Mucosa of rectum (tissue), 2 donors: Measurements from ENCODE around the gene APBB2.

ENCODE experiments used
- H3K27ac ChIP-seq, 2 donors: one replicate each; pipeline ENCODE4 v1.7.0; 2013; ENCODE audit warnings: inconsistent platforms in 2 of 2, low read depth in 2 of 2, low read length in 2 of 2
- H3K27me3 ChIP-seq, 2 donors: one replicate each; pipeline ENCODE4 v1.7.0; 2013; ENCODE audit warnings: low read length in 2 of 2; ENCODE audit not compliant: control insufficient read depth in 2 of 2, insufficient read depth in 2 of 2
- H3K36me3 ChIP-seq, 2 donors: one replicate each; pipeline ENCODE4 v1.7.0; 2013; ENCODE audit warnings: low read length in 2 of 2; ENCODE audit not compliant: control insufficient read depth in 2 of 2, insufficient read depth in 2 of 2
- H3K4me1 ChIP-seq, 2 donors: one replicate each; pipeline ENCODE4 v1.7.0; 2013; ENCODE audit warnings: low read length in 2 of 2, mild to moderate bottlenecking in 1 of 2; ENCODE audit not compliant: control insufficient read depth in 2 of 2, insufficient read depth in 2 of 2
- H3K4me3 ChIP-seq, 2 donors: one replicate each; pipeline ENCODE4 v1.7.0; 2013; ENCODE audit warnings: low read length in 2 of 2
- H3K9ac ChIP-seq, 2 donors: one replicate each; pipeline ENCODE4 v1.7.0; 2013; ENCODE audit warnings: low read length in 2 of 2, low read depth in 1 of 2, mild to moderate bottlenecking in 1 of 2
- H3K9me3 ChIP-seq, 2 donors: one replicate each; pipeline ENCODE4 v1.7.0; 2013; ENCODE audit warnings: low read length in 2 of 2; ENCODE audit not compliant: control insufficient read depth in 2 of 2
- donor health status: healthy.
- donor health status: Normal muscosa, but diverticular disease.

The APBB2 gene

GRCh38 chr4:41070516-41071281, 143.6 kb downstream of the APBB2 start:
- no peaks in the 10 kb centered on the region for H3K9me3 ChIP-seq
- no peak overlapping the region for H3K9ac ChIP-seq
- H3K4me1 ChIP-seq: no peaks in the 10 kb centered on the region
- no peaks in the 10 kb centered on the region for H3K27me3 ChIP-seq
- no peak overlapping the region for H3K4me3 ChIP-seq
- no peaks in the 10 kb centered on the region for H3K36me3 ChIP-seq
- H3K27ac ChIP-seq: no peak overlapping the region

DNA sequence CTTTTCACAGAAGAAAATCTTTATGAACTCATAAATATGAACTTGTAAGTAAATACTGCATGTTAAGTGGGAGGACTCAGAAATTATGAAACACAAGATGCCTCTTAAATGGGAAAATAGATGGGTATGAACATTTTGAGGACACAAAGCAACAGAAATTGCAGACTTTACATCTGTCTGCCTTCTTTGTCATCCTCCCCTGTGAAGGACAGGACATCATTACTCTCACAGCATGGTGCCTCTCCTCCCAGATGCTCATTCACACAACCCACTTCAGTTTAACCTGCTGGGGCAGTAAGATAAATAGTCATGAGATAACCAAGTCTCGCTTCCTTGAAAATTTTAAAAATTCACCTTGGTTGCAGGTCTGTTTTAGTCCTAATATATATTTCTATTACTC, 144.5 kb downstream of the APBB2 start:
- Histone ChIP-seq H3K4me1 (no peaks in the 10 kb centered on the region), H3K9me3 (no peaks in the 10 kb centered on the region), H3K4me3 (no peak overlapping the region), H3K9ac (no peak overlapping the region), H3K36me3 (no peaks in the 10 kb centered on the region), H3K27ac (no peak overlapping the region), H3K27me3 (no peaks in the 10 kb centered on the region)

DNA sequence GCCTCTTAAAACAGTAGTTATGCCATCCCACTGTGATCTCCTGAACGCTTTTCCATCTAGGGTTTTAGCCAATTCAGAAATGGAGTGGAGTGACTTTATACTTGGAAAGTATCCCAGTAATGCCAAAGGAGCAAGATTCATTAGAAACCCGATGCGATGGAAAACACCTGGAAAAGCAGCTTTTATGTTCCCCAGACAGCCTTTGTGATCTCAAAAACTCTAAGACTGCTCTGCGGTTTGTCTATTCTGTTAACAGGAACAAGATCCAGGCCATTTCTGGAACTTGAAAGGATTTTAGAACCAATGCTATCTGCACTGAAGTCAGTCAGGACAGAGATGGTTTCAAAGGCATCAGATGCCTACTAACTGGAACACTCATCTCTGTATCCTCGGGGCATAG, 145.1 kb downstream of the APBB2 start:
- Histone ChIP-seq H3K27ac (no peak overlapping the region), H3K4me1 (no peaks in the 10 kb centered on the region), H3K36me3 (no peaks in the 10 kb centered on the region)

DNA sequence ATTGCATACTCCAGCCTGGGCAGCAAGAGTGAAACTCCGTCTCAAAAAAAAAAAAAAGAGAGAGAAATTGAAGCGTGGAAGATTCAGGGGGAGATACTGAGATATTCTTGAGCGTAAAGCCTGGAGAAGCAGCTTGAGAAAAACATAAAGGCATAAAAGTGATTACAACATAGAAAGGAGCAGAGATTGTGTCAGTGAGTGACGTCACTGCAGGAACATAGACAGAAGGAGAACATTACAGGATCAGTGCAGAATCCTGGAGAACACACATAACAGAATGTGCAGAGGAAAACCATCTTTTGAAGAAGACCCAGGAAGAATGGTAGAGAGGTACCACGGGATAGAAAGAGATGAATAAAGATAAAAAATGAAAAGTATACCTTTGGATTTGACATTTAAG, 147.0 kb downstream of the APBB2 start:
- Histone ChIP-seq H3K27me3 (no peaks in the 10 kb centered on the region), H3K4me3 (no peak overlapping the region), H3K36me3 (no peaks in the 10 kb centered on the region), H3K27ac (no peak overlapping the region), H3K9me3 (no peaks in the 10 kb centered on the region), H3K4me1 (no peaks in the 10 kb centered on the region), H3K9ac (no peak overlapping the region)

More for the DNA sequence above, 145.1 kb downstream of the APBB2 start:
- no peaks in the 10 kb centered on the region for H3K9me3 ChIP-seq
- no peak overlapping the region for H3K9ac ChIP-seq
- H3K27me3 ChIP-seq: no peaks in the 10 kb centered on the region
- H3K4me3 ChIP-seq: no peak overlapping the region

- H3K4me1 ChIP-seq: no peaks in the 10 kb centered on the region
Observed at GRCh38 chr4:41066049-41066448, 148.3 kb downstream of the APBB2 start.

DNA sequence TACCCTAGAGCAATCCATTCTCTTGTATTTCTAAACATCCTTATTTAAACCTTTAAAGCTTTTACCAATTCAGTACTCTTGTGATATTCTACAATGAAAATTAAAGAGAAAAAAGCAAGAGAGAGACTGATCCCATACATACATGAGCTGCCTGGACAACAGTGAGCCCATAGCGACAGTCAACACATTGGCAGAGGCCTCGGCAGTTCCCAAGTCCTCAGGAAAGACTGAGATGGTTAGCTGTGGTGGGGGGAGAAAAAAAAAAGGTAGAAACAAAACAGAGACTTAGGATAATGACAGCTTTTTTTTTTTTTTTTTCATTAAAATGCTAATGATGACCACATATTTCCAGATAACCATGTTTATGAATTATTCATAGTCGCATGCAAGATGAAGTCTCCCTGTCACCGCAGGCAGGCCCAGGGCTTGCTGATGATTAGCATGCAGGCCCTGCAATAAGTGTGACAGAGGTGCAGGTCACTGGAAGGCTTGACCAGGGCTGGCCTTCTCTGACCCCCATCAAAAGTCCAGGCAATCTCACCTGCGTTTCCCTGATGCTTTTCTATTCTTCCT, 148.8 kb downstream of the APBB2 start:
- no peaks in the 10 kb centered on the region for H3K36me3 ChIP-seq
- H3K4me1 ChIP-seq: no peaks in the 10 kb centered on the region
- H3K27ac ChIP-seq: no peak overlapping the region
- H3K4me3 ChIP-seq: no peak overlapping the region
- no peaks in the 10 kb centered on the region for H3K27me3 ChIP-seq
- no peak overlapping the region for H3K9ac ChIP-seq
- H3K9me3 ChIP-seq: no peaks in the 10 kb centered on the region

More at GRCh38 chr4:41066049-41066448, 148.3 kb downstream of the APBB2 start:
- H3K9ac ChIP-seq: no peak overlapping the region
- no peaks in the 10 kb centered on the region for H3K27me3 ChIP-seq
- no peak overlapping the region for H3K4me3 ChIP-seq
- no peak overlapping the region for H3K27ac ChIP-seq
- H3K36me3 ChIP-seq: no peaks in the 10 kb centered on the region
- H3K9me3 ChIP-seq: no peaks in the 10 kb centered on the region

DNA sequence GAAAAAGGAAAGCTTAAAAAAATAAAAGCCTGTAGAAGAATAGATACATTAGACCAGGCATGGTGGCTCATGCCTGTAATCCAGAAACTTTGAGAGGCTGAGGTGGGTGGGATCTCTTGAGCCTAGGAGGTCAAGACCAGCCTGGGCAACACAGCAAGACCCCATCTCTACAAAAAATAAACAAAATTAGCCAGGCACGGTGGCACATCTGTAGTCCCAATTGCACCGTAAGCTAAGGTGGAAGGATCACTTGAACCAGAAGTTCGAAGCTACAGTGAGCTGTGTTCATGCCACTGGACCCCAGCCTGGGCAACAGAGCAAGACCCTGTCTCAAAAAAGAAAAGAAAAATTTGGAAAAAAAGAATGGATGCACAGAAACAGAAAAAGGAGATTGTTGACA, 149.4 kb downstream of the APBB2 start:
- Histone ChIP-seq H3K36me3 (no peaks in the 10 kb centered on the region), H3K27me3 (no peaks in the 10 kb centered on the region), H3K4me3 (no peak overlapping the region), H3K9me3 (no peaks in the 10 kb centered on the region), H3K27ac (no peak overlapping the region), H3K9ac (no peak overlapping the region), H3K4me1 (no peaks in the 10 kb centered on the region)

GRCh38 chr4:41061482-41062185, 152.7 kb downstream of the APBB2 start:
- H3K27me3 ChIP-seq: no peaks in the 10 kb centered on the region
- no peak overlapping the region for H3K9ac ChIP-seq
- H3K9me3 ChIP-seq: no peaks in the 10 kb centered on the region
- no peaks in the 10 kb centered on the region for H3K4me1 ChIP-seq
- H3K27ac ChIP-seq: no peak overlapping the region
- no peak overlapping the region for H3K4me3 ChIP-seq
- H3K36me3 ChIP-seq: no peaks in the 10 kb centered on the region

GRCh38 chr4:41060352-41061334, 153.7 kb downstream of the APBB2 start:
- Histone ChIP-seq H3K27ac (no peak overlapping the region), H3K9ac (no peak overlapping the region)

More at GRCh38 chr4:41060352-41061334, 153.7 kb downstream of the APBB2 start:
- no peaks in the 10 kb centered on the region for H3K9me3 ChIP-seq
- H3K27me3 ChIP-seq: no peaks in the 10 kb centered on the region
- H3K4me1 ChIP-seq: no peaks in the 10 kb centered on the region
- no peak overlapping the region for H3K4me3 ChIP-seq
- H3K36me3 ChIP-seq: no peaks in the 10 kb centered on the region
